K562 (cell line): ENCODE data around the gene RXRA. TPM values are rescaled to one million over a fixed set of nuclear protein-coding genes. Genes with fewer than 3 reads are reported as not detected.

Experiments
- ARHGAP35 ChIP-seq: fragments of 450-650 bp; IDR thresholded peaks from 2 replicates; pipeline ENCODE4 v1.6.1; 2018; ENCODE audit not compliant: partially characterized antibody
- L3MBTL2 ChIP-seq: fragments of 450-650 bp; IDR thresholded peaks from 2 replicates; pipeline ENCODE4 v1.6.1; 2016; ENCODE audit warnings: mild to moderate bottlenecking, moderate library complexity
- PCBP2 ChIP-seq: fragments of 200-400 bp; formaldehyde crosslinking; IDR thresholded peaks from 2 replicates; pipeline ENCODE4 v1.6.1; 2018; ENCODE audit warnings: low read length, low read depth, mild to moderate bottlenecking, moderate library complexity; ENCODE audit not compliant: poor library complexity, severe bottlenecking
- SRSF7 ChIP-seq: fragments of 200-400 bp; formaldehyde crosslinking; optimal IDR thresholded peaks from 2 replicates; pipeline ENCODE3; 2017; ENCODE audit warnings: mild to moderate bottlenecking, low read depth, low read length
- TAF7 ChIP-seq: fragments of 450-650 bp; IDR thresholded peaks from 2 replicates; pipeline ENCODE4 v1.6.1; 2016; ENCODE audit warnings: missing genetic modification characterization, missing compliant biosample characterization
- ZEB2 ChIP-seq: fragments of 450-650 bp; IDR thresholded peaks from 2 replicates; pipeline ENCODE4 v1.6.1; 2016
- ZNF445 ChIP-seq: fragments of 250-450 bp; sonication (Bioruptor Pico); IDR thresholded peaks from 2 replicates; pipeline ENCODE4 v1.4.0; 2020; ENCODE audit warnings: low read depth, mild to moderate bottlenecking, moderate library complexity
- ZNF707 ChIP-seq: fragments of 250-450 bp; sonication (Bioruptor Pico); conservative IDR thresholded peaks from 2 replicates; pipeline ENCODE4 v1.8.0; 2022; ENCODE audit warnings: inconsistent platforms, mild to moderate bottlenecking, moderate library complexity
- polyA plus RNA-seq, 8 experiments: library from polyadenylated mRNA; depleted of rRNA in 4 of 8; stranded (reverse) in 5 of 8; unstranded in 3 of 8; fragments of >200 nt; fragmentation: Nextera tagmentation in 2 of 8; fragmentation: Illumina TruSeq in 1 of 8; extraction: Ambion mirVana in 2 of 8; extraction: Trizol in 1 of 8; gene quantifications; 2 replicates each; pipeline versions ENCODE4 v1.2.1 to v1.2.3, GENCODE V29; 2011 to 2014; ENCODE audit warnings: inconsistent platforms in 1 of 8, missing spikeins in 1 of 8
- total RNA-seq, 7 experiments: library from RNA; depleted of rRNA in 6 of 7; stranded (reverse); fragments of >200 nt in 6 of 7; fragmentation: Illumina TruSeq in 2 of 7; extraction: Trizol in 2 of 7; gene quantifications; 2 replicates each; pipeline versions ENCODE4 v1.2.1 to v1.2.3, GENCODE V29; 2011 to 2021; ENCODE audit warnings: low replicate concordance in 1 of 7
- TF ChIP-seq, protein P1 (sequence below): fragments of 200-800 bp; sonication (Bioruptor generic); IDR thresholded peaks from 2 replicates; pipeline ENCODE4 v1.6.1; 2016; ENCODE audit warnings: missing genetic modification characterization, missing compliant biosample characterization
- TF ChIP-seq, protein P2 (sequence below): fragments of 150-350 bp; conservative IDR thresholded peaks from 2 replicates; pipeline ENCODE4 v1.6.1; 2014; ENCODE audit warnings: low read length

The RXRA gene
- total and polyA plus RNA-seq, 9 of the 15 experiments (the other 6 are each of a cell fraction or from before 2014, with no cell fraction given), result 0.35 to 23.6 (median 4.6) TPM

GRCh38 chr9:134485653-134486052 lies 159.4 kb downstream of the RXRA start (continued):
- TF ChIP-seq, protein P1, sequence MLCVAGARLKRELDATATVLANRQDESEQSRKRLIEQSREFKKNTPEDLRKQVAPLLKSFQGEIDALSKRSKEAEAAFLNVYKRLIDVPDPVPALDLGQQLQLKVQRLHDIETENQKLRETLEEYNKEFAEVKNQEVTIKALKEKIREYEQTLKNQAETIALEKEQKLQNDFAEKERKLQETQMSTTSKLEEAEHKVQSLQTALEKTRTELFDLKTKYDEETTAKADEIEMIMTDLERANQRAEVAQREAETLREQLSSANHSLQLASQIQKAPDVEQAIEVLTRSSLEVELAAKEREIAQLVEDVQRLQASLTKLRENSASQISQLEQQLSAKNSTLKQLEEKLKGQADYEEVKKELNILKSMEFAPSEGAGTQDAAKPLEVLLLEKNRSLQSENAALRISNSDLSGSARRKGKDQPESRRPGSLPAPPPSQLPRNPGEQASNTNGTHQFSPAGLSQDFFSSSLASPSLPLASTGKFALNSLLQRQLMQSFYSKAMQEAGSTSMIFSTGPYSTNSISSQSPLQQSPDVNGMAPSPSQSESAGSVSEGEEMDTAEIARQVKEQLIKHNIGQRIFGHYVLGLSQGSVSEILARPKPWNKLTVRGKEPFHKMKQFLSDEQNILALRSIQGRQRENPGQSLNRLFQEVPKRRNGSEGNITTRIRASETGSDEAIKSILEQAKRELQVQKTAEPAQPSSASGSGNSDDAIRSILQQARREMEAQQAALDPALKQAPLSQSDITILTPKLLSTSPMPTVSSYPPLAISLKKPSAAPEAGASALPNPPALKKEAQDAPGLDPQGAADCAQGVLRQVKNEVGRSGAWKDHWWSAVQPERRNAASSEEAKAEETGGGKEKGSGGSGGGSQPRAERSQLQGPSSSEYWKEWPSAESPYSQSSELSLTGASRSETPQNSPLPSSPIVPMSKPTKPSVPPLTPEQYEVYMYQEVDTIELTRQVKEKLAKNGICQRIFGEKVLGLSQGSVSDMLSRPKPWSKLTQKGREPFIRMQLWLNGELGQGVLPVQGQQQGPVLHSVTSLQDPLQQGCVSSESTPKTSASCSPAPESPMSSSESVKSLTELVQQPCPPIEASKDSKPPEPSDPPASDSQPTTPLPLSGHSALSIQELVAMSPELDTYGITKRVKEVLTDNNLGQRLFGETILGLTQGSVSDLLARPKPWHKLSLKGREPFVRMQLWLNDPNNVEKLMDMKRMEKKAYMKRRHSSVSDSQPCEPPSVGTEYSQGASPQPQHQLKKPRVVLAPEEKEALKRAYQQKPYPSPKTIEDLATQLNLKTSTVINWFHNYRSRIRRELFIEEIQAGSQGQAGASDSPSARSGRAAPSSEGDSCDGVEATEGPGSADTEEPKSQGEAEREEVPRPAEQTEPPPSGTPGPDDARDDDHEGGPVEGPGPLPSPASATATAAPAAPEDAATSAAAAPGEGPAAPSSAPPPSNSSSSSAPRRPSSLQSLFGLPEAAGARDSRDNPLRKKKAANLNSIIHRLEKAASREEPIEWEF (CRISPR knock-in tag), result no peak
- no peak for TF ChIP-seq ZNF445 (CRISPR knock-in tag)
- TF ChIP-seq PCBP2, result no peak
- TF ChIP-seq SRSF7, result no peak
- TF ChIP-seq ARHGAP35, result no peak
- TF ChIP-seq L3MBTL2, result no peak
- TF ChIP-seq TAF7 (tag), result no peak
- TF ChIP-seq ZNF707 (CRISPR knock-in tag), result no peak
- TF ChIP-seq, protein P2, sequence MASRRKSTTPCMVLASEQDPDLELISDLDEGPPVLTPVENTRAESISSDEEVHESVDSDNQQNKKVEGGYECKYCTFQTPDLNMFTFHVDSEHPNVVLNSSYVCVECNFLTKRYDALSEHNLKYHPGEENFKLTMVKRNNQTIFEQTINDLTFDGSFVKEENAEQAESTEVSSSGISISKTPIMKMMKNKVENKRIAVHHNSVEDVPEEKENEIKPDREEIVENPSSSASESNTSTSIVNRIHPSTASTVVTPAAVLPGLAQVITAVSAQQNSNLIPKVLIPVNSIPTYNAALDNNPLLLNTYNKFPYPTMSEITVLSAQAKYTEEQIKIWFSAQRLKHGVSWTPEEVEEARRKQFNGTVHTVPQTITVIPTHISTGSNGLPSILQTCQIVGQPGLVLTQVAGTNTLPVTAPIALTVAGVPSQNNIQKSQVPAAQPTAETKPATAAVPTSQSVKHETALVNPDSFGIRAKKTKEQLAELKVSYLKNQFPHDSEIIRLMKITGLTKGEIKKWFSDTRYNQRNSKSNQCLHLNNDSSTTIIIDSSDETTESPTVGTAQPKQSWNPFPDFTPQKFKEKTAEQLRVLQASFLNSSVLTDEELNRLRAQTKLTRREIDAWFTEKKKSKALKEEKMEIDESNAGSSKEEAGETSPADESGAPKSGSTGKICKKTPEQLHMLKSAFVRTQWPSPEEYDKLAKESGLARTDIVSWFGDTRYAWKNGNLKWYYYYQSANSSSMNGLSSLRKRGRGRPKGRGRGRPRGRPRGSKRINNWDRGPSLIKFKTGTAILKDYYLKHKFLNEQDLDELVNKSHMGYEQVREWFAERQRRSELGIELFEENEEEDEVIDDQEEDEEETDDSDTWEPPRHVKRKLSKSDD, result no peak
- TF ChIP-seq ZEB2, result no peak
